ENCODE measurements around the gene DOK6. TPM values are rescaled to one million over a fixed set of nuclear protein-coding genes. Genes with fewer than 3 reads are reported as not detected.
A peak's percentile ranks its signal among the peaks of the same experiment; 100 is the strongest.

DOK6 gene
- total and polyA plus RNA-seq, 10 of the 15 experiments (the other 5 are each of a cell fraction or from before 2014, with no cell fraction given), result 0.01 to 0.09 (median 0.04) TPM; not detected in 4

DNA sequence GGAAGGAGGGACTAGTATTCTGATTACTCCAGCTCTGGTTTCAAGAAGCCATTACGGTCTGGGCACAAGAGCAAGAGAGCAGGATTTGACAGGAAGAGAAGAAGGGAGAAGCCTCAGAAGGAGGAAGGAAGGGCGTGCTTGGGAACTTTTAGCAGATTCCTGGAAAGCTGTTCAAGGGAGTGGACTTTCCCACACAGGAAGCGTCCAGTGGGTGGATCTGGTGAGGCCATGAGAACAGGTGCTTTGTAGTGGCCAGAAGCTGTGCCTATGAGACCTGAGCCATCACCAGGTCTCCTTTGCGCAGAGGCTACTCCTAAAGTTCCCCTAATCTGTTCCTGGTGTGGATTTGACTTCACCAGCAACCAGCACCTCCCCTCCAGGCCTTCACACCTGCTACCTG lies 484.7 kb downstream of the DOK6 start (continued):
- TF ChIP-seq, protein P1, sequence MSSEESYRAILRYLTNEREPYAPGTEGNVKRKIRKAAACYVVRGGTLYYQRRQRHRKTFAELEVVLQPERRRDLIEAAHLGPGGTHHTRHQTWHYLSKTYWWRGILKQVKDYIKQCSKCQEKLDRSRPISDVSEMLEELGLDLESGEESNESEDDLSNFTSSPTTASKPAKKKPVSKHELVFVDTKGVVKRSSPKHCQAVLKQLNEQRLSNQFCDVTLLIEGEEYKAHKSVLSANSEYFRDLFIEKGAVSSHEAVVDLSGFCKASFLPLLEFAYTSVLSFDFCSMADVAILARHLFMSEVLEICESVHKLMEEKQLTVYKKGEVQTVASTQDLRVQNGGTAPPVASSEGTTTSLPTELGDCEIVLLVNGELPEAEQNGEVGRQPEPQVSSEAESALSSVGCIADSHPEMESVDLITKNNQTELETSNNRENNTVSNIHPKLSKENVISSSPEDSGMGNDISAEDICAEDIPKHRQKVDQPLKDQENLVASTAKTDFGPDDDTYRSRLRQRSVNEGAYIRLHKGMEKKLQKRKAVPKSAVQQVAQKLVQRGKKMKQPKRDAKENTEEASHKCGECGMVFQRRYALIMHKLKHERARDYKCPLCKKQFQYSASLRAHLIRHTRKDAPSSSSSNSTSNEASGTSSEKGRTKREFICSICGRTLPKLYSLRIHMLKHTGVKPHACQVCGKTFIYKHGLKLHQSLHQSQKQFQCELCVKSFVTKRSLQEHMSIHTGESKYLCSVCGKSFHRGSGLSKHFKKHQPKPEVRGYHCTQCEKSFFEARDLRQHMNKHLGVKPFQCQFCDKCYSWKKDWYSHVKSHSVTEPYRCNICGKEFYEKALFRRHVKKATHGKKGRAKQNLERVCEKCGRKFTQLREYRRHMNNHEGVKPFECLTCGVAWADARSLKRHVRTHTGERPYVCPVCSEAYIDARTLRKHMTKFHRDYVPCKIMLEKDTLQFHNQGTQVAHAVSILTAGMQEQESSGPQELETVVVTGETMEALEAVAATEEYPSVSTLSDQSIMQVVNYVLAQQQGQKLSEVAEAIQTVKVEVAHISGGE (CRISPR knock-in tag; IDR thresholded peaks at IDR 0.05), result no peak
- TF ChIP-seq SREBF1 (IDR thresholded peaks at IDR 0.05; ENCODE audit: low read length), result no peak

DNA sequence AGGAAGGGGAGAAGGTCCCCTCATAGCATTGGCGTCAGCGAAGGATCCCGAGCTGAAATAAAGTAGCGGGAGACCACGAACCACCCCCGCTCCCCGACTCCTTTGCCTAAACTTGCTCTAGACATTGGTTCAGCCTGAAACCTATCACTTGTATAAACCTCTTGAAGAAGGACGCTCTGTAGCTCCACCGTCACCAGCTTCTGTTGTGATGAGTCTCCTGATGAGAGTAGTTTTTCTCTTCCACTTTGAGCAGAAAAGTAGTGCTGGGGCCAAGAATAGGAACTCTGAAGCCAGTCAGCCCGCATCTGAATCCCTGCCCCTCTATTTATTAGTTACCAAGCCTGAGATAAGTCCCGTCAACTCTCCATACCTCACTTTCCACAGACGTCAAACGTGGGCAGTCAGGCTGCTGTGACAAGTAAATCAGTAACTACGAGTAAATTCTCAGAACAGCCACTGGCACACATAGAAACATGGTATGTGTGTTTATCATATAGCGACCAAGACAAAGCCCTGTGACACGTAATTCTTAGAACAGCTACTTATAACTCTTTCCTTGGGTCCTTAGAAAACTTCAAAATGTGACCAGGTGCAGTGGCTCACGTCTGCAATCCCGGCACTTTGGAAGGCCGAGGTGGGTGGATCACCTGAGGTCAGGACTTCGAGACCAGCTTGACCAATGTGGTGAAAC lies 485.3 kb downstream of the DOK6 start:
- peak; percentile 41 for FAIRE-seq
- RAD21 ChIA-PET (ENCODE audit: unreplicated experiment), result interaction anchor here (1.0 to 2.8 kb wide), 9 partner anchors 12 to 173 kb away, joined by 3 to 11 read pairs (median 6); no protein-coding TSS in a partner anchor
- TF ChIP-seq STAT3 (IDR thresholded peaks at IDR 0.05; ENCODE audit: low read depth, low read length) (no peak), RUNX3 (IDR thresholded peaks at IDR 0.05; ENCODE audit: low read length) (no peak), TCF3 (IDR thresholded peaks at IDR 0.05; ENCODE audit: borderline replicate concordance, insufficient read depth, low read depth, low read length) (no peak), ZNF207 (IDR thresholded peaks at IDR 0.05; ENCODE audit: borderline replicate concordance) (no peak), POU2F2 (IDR thresholded peaks at IDR 0.05; ENCODE audit: borderline replicate concordance, low read depth, low read length) (0 out of 3 replicates have a peak, but pooled peaks have one; percentile 21), CEBPB (IDR thresholded peaks at IDR 0.05; ENCODE audit: borderline replicate concordance in 1 of 2, low read depth in 2 of 2, low read length in 2 of 2) (no peak), RELA (IDR thresholded peaks at IDR 0.05; ENCODE audit: borderline replicate concordance, partially characterized antibody) (no peak), KLF5 (IDR thresholded peaks at IDR 0.05; ENCODE audit: partially characterized antibody) (peak; percentile 46)
- TF ChIP-seq, protein P2, sequence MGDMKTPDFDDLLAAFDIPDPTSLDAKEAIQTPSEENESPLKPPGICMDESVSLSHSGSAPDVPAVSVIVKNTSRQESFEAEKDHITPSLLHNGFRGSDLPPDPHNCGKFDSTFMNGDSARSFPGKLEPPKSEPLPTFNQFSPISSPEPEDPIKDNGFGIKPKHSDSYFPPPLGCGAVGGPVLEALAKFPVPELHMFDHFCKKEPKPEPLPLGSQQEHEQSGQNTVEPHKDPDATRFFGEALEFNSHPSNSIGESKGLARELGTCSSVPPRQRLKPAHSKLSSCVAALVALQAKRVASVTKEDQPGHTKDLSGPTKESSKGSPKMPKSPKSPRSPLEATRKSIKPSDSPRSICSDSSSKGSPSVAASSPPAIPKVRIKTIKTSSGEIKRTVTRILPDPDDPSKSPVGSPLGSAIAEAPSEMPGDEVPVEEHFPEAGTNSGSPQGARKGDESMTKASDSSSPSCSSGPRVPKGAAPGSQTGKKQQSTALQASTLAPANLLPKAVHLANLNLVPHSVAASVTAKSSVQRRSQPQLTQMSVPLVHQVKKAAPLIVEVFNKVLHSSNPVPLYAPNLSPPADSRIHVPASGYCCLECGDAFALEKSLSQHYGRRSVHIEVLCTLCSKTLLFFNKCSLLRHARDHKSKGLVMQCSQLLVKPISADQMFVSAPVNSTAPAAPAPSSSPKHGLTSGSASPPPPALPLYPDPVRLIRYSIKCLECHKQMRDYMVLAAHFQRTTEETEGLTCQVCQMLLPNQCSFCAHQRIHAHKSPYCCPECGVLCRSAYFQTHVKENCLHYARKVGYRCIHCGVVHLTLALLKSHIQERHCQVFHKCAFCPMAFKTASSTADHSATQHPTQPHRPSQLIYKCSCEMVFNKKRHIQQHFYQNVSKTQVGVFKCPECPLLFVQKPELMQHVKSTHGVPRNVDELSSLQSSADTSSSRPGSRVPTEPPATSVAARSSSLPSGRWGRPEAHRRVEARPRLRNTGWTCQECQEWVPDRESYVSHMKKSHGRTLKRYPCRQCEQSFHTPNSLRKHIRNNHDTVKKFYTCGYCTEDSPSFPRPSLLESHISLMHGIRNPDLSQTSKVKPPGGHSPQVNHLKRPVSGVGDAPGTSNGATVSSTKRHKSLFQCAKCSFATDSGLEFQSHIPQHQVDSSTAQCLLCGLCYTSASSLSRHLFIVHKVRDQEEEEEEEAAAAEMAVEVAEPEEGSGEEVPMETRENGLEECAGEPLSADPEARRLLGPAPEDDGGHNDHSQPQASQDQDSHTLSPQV (IDR thresholded peaks at IDR 0.05), result peak; percentile 76; the same call in 1 of the 2 replicates

More for the DNA sequence above, 485.3 kb downstream of the DOK6 start:
- in situ Hi-C loops (cut with MboI), result no loop called here
- SMC1A ChIA-PET (ENCODE audit: uncharacterized antibody, unreplicated experiment), result interaction anchor here (1.0 to 5.8 kb wide), 13 partner anchors 10 to 151 kb away, joined by 3 to 46 read pairs (median 5); no protein-coding TSS in a partner anchor
- intact Hi-C loops (cut with micrococcal nuclease; ENCODE audit: unreplicated experiment), result loop anchor here (1.0 to 5.0 kb wide), 4 partner anchors 10 to 176 kb away; no protein-coding TSS in a partner anchor
- 4% methylated on average over 20 of the region's 20 CpGs for WGBS (ENCODE audit: insufficient coverage, insufficient replicate concordance, low lambda C conversion rate, missing lambda C conversion rate)
- Histone ChIP-seq H3K36me3 (ENCODE audit: control insufficient read depth in 2 of 2, insufficient read depth in 2 of 2, low read length in 1 of 2) (peaks cover 3 to 11% of the 10 kb centered on the region in 2 experiments), H4K20me1 (ENCODE audit: control insufficient read depth, insufficient read depth) (peaks cover 3% of the 10 kb centered on the region; the same call in 1 of the 2 replicates), H3K79me2 (ENCODE audit: control insufficient read depth, insufficient read depth, low read length) (peaks cover 18% of the 10 kb centered on the region), H3K9me3 (replicated peaks; ENCODE audit: control insufficient read depth, insufficient read depth, low read length) (peaks cover 1% of the 10 kb centered on the region; the same call in 2 of the 3 replicates), H3K4me1 (ENCODE audit: control insufficient read depth, insufficient read depth, low read length) (no peaks in the 10 kb centered on the region; the same call in 1 of the 2 replicates), H3K4me3 (no peak overlapping the region), H3K27me3 (replicated peaks in 1 of 2; ENCODE audit: control insufficient read depth in 2 of 2, insufficient read depth in 2 of 2, low read length in 1 of 2) (no peaks in the 10 kb centered on the region), H3K27ac (ENCODE audit: control insufficient read depth, insufficient read depth) (peak overlapping the region; percentile 60), H3K9ac (ENCODE audit: control insufficient read depth, insufficient read depth, low read length) (no peak overlapping the region; the same call in 1 of the 2 replicates), H2AFZ (ENCODE audit: control insufficient read depth, low read depth, low read length) (peak overlapping the region; percentile 51), H3K4me2 (ENCODE audit: control insufficient read depth, insufficient read depth) (peak overlapping the region; percentile 13; the same call in 1 of the 2 replicates)
- POLR2A ChIA-PET, result interaction anchor here (2.0 kb wide), 1 partner anchor 13 kb away, joined by 6 read pairs; no protein-coding TSS in a partner anchor
- peak; percentile 79 for ATAC-seq
- DNase-seq (ENCODE audit: low read depth, low spot score), result peak; percentile 72
- CTCF ChIA-PET, result interaction anchor here (0.7 to 1.3 kb wide), 7 partner anchors 13 to 309 kb away, joined by 3 to 6 read pairs (median 3); no protein-coding TSS in a partner anchor
- BruUV-seq (replicated peaks), result no TSS peak
